IPS-NIHi7 (cell line): ENCODE measurements around the gene BBOF1.
A peak's percentile ranks its signal among the peaks of the same experiment; 100 is the strongest.

Source experiments
- DNase-seq: peaks from one replicate; pipeline ENCODE4 v3.0.0; 2012; ENCODE audit warnings: mixed read lengths; ENCODE audit errors: extremely low spot score

BBOF1 gene

DNA sequence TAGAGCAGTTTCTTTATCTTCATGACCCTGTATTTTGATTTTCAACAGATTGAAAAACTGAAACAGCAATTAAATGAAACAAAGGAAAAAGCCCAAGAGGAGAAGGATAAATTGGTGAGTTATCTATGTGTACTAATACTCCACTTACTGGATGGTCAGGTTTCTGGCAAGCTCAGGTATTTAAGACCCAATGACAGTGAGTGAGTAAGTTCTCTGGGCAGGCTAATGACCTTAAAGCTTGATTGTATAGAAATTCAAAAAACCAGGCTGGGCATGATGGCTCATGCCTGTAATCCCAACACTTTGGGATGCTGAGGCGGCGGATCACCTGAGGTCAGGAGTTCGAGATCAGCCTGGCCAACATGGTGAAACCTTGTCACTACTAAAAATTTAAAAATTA lies 10.0 kb downstream of the BBOF1 start:
- DNase-seq: no peak

GRCh38 chr14:74034572-74034971 lies 15.4 kb downstream of the BBOF1 start:
- DNase-seq: no peak

- no peak for DNase-seq
Observed at GRCh38 chr14:74035556-74035955, 16.4 kb downstream of the BBOF1 start.

- peak; percentile 49 for DNase-seq
Observed at GRCh38 chr14:74038020-74038859, 19.1 kb downstream of the BBOF1 start.

GRCh38 chr14:74042296-74042695 lies 23.1 kb downstream of the BBOF1 start:
- no peak for DNase-seq

- no peak for DNase-seq
Observed at GRCh38 chr14:74045522-74045921, 26.4 kb downstream of the BBOF1 start.

DNA sequence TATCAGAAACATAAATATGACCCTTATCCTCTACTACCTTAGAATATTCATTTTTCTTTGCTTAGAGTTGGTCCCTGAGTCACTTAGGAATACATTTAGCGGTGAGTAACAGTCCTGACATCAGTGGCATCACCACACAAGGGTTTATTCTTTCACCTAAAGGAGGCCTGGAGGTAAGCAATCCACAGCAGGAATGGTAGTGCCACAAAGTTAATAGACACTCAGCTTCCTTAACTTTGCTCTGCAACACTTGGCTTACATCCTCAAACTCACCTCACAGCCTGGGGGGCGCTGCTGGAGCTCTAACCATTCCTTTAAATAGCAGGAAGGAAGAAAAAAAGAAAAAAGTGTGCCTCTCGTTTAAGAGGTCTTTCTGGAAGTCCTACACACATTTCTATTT lies 29.1 kb downstream of the BBOF1 start:
- peak; percentile 64 for DNase-seq

DNA sequence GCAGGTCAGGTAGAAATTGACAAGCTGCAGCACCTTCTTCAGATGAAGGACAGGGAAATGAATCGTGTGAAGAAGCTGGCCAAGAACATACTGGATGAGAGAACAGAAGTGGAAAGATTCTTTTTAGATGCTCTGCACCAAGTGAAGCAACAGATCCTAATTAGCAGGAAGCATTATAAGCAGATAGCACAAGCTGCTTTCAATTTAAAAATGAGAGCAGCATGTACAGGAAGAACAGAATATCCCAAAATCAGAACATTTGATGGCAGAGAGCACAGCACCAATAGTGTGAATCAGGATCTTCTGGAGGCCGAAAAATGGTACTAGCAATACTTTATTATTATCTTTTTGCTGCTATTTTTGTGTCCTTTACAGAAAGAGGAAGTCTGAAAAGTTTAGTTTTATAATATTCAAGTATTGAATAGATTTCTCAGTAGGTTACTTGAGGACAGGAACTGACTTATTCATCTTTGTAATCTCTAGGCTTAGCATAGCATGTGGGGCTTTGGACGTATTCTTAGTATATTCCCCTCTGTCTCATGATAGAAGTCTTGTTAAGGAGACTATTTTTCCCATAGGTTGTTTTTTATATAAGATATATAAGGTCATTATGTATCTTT lies 30.8 kb downstream of the BBOF1 start:
- DNase-seq: no peak

DNA sequence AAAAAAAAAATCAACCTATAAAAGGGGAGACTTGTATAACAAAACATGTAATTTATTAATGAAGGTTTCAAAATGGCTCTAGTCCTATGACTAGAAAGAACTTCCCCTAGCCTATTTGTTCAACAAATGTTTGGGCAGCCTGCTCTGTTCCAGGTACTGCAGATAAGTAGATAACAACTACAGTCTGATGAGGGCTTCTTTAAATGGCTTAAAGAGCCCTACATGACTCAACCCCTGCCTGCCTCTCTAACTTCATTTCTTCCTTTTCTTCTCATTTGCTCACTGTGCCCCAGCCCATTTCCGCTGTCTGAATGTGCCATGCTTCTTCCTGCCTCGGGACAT lies 43.6 kb downstream of the BBOF1 start:
- no peak for DNase-seq

DNA sequence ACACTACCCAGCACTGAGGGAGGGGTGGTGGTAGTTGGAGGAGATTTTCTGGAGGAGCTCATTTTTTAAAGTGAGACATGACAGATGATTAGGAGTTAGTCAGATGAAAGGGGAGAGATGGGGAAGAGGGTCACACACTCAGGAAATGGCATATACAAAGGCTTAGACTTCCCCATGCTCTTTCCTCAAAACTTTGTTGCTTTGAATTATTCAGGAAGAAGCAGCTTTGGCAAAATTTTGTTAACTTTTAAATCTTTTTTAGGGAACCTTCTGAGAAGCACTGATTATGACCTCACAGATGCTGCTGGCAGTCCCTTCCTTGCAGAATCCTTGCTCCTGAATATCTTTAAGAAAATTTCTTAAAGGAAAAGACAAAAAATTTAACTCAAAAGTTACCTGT lies 45.3 kb downstream of the BBOF1 start:
- no peak for DNase-seq

GRCh38 chr14:74064883-74065282 lies 45.7 kb downstream of the BBOF1 start:
- no peak for DNase-seq

DNA sequence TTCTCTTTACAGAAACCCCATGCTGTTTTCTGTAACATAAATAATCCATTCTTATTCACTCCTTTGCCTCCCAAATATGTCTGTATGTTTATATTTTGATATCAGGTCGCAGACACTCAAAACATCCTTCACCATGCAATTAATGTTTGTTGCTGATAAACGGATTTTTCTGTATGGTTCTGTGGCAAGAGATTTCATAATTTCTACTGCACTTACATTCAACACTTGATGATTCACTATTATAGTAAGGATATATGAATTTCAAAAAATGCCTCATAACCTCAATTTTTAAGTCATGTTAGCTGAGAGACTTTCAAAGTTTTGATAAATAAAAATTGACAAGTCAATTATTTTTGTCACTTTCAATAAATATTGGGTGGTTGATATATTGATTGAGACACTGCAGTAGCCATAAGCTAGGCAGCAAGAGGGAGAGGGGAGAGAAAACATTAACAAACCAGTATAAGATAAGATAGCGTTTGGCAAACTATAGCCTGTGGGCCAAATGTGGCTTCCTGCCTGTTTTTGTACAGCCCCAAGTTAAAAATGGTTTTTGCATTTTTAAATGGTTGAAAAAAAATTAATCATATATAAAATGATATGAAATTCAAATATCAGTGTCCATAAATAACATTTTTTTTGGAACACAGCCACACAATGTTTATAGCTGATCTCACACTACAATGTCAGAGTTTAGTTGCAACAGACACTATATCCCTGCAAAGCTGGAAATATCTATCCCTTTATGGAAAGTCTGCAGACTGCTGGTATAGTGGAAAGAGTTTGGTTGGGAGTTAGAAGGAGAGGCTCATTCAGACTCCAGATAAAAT lies 46.8 kb downstream of the BBOF1 start:
- DNase-seq: no peak

- DNase-seq: no peak
Observed at GRCh38 chr14:74077401-74077800, 58.3 kb downstream of the BBOF1 start.

DNA sequence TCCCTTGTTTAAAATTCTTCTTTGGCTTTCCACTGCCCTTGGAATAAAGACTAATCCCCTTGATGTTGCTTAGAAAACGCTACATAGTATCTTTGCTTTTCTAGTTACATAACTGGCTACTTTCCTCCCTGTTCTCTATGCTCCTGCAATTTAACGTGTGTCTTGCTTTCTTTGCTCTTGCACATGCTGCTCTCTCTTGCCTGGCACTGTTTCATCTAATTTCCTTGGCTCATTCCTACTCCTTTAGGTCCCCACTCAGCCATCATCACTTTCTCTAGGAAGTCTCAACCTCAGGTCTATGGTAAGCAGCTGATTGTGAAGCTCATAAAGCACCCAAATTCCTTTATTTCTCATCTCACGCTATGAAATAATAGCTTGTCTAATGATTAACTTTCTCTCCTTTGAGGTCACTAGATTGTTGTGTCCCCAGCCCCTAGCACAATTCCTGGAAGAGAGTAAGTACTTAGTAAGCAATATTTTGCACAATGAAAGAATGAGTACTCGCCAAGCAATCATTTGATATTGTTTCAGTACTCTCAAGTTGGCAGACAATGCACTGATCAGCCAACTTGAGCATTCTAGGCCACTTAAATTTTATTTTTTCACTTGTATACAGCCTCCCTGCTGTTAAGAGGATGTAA lies 61.8 kb downstream of the BBOF1 start:
- DNase-seq: no peak

DNA sequence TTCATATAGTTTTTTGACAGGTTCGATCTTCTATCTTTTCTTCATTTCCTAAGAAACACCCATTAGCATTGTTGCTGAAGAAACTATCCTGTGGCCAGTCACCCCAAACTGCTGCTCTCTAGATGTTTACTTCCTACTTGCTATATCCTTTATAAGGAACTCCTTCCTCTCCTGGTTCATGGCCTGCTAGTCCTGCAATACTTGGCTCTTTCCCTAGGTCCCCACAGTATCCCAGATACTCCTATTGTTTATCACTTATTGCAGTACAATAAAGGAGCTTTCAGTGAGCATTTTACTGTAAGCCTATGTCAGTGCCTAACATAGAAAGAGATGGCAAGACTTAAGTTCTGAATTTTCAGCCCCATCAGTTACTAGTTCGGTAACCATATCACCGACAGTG lies 62.3 kb downstream of the BBOF1 start:
- DNase-seq: no peak

- no peak for DNase-seq
Observed at GRCh38 chr14:74083161-74083560, 64.0 kb downstream of the BBOF1 start.

GRCh38 chr14:74083784-74084276 lies 64.7 kb downstream of the BBOF1 start:
- no peak for DNase-seq

DNA sequence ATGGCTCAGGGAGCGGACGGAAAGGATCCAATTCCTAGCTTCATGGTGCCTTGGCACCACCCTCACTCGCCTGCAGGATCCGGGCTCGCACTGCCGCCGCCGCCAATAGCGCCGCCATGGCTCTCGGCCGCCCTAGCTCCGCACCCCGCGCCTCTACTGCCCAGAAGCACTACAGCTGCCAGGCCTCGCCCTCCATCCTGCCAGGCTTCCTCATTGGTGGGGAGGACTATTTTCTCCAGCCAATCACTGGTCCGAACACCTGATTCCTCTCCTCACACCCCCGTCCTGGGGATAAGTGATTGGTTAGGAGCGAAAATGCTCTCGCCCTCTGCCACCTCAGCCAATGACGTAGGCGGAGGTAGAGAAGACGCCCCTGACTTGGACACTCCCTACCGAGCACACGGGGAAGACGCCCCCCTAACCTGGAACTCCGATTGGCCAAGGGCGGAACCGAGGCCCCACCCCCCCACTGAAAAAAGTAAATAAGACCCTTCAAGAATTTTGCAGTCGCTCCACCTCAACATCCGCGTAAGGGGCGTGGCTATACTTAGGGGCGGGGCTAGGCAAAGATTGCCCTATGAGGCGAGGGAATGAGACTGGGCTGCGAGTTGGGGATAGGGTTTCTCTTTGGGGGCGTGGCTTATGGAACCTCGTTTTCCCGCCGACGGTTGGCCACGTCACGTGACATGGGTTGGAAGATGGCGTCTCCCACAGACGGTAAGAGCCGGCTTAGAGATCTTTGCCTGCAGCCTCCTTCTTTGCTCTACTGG lies 65.3 kb downstream of the BBOF1 start, which contains the start of the genes ALDH6A1 and LIN52:
Gene ALDH6A1, minus strand, starts transcription at position 177 of the 770 bp plus-strand sequence. Its CDS starts 59 bp downstream, at position 118.
Gene LIN52, plus strand, starts transcription at position 680 of the 770 bp plus-strand sequence. Its CDS starts 19 bp downstream, at position 699.
- DNase-seq: peak; percentile 100

DNA sequence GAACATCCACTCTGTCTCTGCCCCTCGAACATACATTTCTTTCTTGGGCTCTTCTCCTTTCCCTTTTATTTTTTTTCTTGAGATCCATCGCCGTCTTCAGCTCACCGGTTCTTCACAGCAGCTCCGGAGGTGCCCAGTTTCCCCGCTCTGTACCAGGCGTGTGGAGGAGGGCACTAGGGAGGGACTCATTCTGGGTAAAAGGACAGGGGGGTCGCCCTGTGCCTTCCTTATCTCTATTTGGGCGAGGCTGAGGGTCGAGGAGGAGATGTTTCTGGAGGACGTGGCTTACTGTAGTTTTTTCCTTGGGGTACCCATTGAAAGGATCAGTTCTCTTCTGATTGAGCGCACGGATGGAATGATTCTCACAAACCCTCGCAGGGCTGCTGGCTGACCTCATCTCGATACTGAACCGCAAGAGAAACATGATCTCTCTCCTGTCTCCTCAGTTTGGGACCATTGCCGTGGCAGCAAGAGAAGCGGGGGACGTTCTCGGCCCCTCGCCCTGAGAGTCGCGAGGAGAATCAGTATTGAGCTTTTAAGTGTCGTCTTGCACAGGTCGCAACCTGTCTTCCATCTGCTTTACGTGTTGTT lies 66.0 kb downstream of the BBOF1 start:
- peak; percentile 28 for DNase-seq

GRCh38 chr14:74085828-74086227 lies 66.7 kb downstream of the BBOF1 start:
- no peak for DNase-seq
